ENCODE measurements around the gene CLIP1. TPM values are rescaled to one million over a fixed set of nuclear protein-coding genes. Genes with fewer than 3 reads are reported as not detected.
A peak's percentile ranks its signal among the peaks of the same experiment; 100 is the strongest.

CLIP1 gene
- total and polyA plus RNA-seq, 2 of the 8 experiments (the other 6 are each of a cell fraction or from before 2014, with no cell fraction given): 19.0 to 27.6 TPM

GRCh38 chr12:122309564-122310121 lies 112.8 kb downstream of the CLIP1 start:
- no peak overlapping the region for H2BK120ac ChIP-seq (replicated peaks; ENCODE audit: low read depth, low read length)
- no peak overlapping the region for H2AK5ac ChIP-seq (ENCODE audit: low read depth, low read length)
- ChIA-PET CTCF (ENCODE audit: partially characterized antibody) (interaction anchor here (0.5 to 6.7 kb wide), 3 partner anchors 13 to 45 kb away, joined by 3 to 49 read pairs (median 46); no protein-coding TSS in a partner anchor), POLR2A (ENCODE audit: partially characterized antibody) (no interaction called here)
- H4K5ac ChIP-seq (ENCODE audit: insufficient read length, low read depth, low read length): no peak overlapping the region
- no peaks in the 10 kb centered on the region for H3K79me2 ChIP-seq (ENCODE audit: control insufficient read depth in 1 of 2, insufficient read depth in 2 of 2, low read length in 2 of 2)
- no peaks in the 10 kb centered on the region for H3K79me1 ChIP-seq (ENCODE audit: low read depth, low read length)
- H2BK5ac ChIP-seq (ENCODE audit: low read depth, low read length): no peak overlapping the region
- H4K8ac ChIP-seq (ENCODE audit: extremely low read depth, insufficient read depth, low read length): no peak overlapping the region
- no peak overlapping the region for H3K27ac ChIP-seq (ENCODE audit: low read depth, low read length)
- H3K14ac ChIP-seq (ENCODE audit: insufficient read length): no peak overlapping the region
- no peak overlapping the region for H3K4me3 ChIP-seq (ENCODE audit: extremely low read depth in 1 of 4, insufficient read depth in 2 of 4, low read depth in 3 of 4, low read length in 4 of 4)
- WGBS, 2 experiments (ENCODE audit: extremely low coverage in 1 of 2, insufficient coverage in 1 of 2, insufficient read length in 1 of 2, insufficient replicate concordance in 2 of 2, low coverage in 1 of 2, low lambda C conversion rate in 2 of 2, missing lambda C conversion rate in 1 of 2): 92% methylated on average over 8 of the region's 8 CpGs; no CpG with 5 or more reads in 1 of the 2 experiments
- H3K9ac ChIP-seq (replicated peaks in 1 of 4; ENCODE audit: extremely low read depth in 1 of 4, low read depth in 3 of 4, low read length in 3 of 4): no peak overlapping the region
- no peak overlapping the region for H2BK12ac ChIP-seq (ENCODE audit: low read depth, low read length)
- H3K4ac ChIP-seq (replicated peaks; ENCODE audit: insufficient read length, low read depth, low read length): no peak overlapping the region
- H3K23ac ChIP-seq (ENCODE audit: insufficient read length): no peak overlapping the region
- FAIRE-seq: no peak
- H3K18ac ChIP-seq (ENCODE audit: extremely low read depth, low read length): no peak overlapping the region
- H3K36me3 ChIP-seq (ENCODE audit: control insufficient read depth in 2 of 4, insufficient read depth in 4 of 4, low read length in 3 of 4): no peaks in the 10 kb centered on the region
- peak in 1 of 2 experiments; percentile 36 for DNase-seq (ENCODE audit: low read depth in 1 of 2, low spot score in 2 of 2)
- H3K56ac ChIP-seq (replicated peaks; ENCODE audit: insufficient read length, low read depth, low read length): no peak overlapping the region
- no peaks in the 10 kb centered on the region for H3K27me3 ChIP-seq (replicated peaks in 1 of 4; ENCODE audit: control insufficient read depth in 3 of 4, extremely low read depth in 1 of 4, insufficient read depth in 3 of 4, low read length in 3 of 4)
- no peaks in the 10 kb centered on the region for H3K9me3 ChIP-seq (ENCODE audit: insufficient read depth in 2 of 2, low read depth in 1 of 2, low read length in 1 of 2)
- no peaks in the 10 kb centered on the region for H3K23me2 ChIP-seq (ENCODE audit: low read depth, low read length)
- H3K4me1 ChIP-seq (replicated peaks in 1 of 4; ENCODE audit: control insufficient read depth in 3 of 4, insufficient read depth in 4 of 4, low read length in 3 of 4): no peaks in the 10 kb centered on the region; a peak in 1 of 7 replicates
- H2BK20ac ChIP-seq (ENCODE audit: low read length): no peak overlapping the region
- H2AFZ ChIP-seq (ENCODE audit: low read length): no peak overlapping the region
- no peak overlapping the region for H4K91ac ChIP-seq (replicated peaks; ENCODE audit: insufficient read length, low read length)
- no peak overlapping the region for H3K4me2 ChIP-seq (ENCODE audit: insufficient read depth in 1 of 2, low read depth in 2 of 2, low read length in 2 of 2)
- H4K20me1 ChIP-seq (replicated peaks in 1 of 2; ENCODE audit: control insufficient read depth in 1 of 2, insufficient read depth in 2 of 2, low read length in 2 of 2): no peaks in the 10 kb centered on the region
- no peak overlapping the region for H2BK15ac ChIP-seq (ENCODE audit: low read length)
- TF ChIP-seq TCF12 (IDR thresholded peaks at IDR 0.05; ENCODE audit: low read depth, low read length) (no peak), CHD1 (IDR thresholded peaks at IDR 0.05; ENCODE audit: low read depth, low read length) (no peak), RNF2 (IDR thresholded peaks at IDR 0.05; ENCODE audit: borderline replicate concordance, low read depth, low read length, missing control alignments, poor library complexity, severe bottlenecking) (no peak), KDM5A (IDR thresholded peaks at IDR 0.05; ENCODE audit: low read length) (no peak), BCL11A (IDR thresholded peaks at IDR 0.05; ENCODE audit: low read depth in 2 of 2, low read length in 2 of 2) (no peak), SUZ12 (IDR thresholded peaks at IDR 0.05; ENCODE audit: low read length) (no peak), CBX8 (IDR thresholded peaks at IDR 0.05; ENCODE audit: borderline replicate concordance, low read depth, low read length) (no peak), SIX5 (IDR thresholded peaks at IDR 0.05; ENCODE audit: low read depth, low read length) (no peak), RFX5 (IDR thresholded peaks at IDR 0.05; ENCODE audit: borderline replicate concordance, low read depth, low read length) (no peak), KDM4A (IDR thresholded peaks at IDR 0.05; ENCODE audit: low read depth, low read length, severe bottlenecking) (no peak), RBBP5 (IDR thresholded peaks at IDR 0.05; ENCODE audit: borderline replicate concordance, low read depth, low read length) (no peak)
- TF ChIP-seq, protein P1, sequence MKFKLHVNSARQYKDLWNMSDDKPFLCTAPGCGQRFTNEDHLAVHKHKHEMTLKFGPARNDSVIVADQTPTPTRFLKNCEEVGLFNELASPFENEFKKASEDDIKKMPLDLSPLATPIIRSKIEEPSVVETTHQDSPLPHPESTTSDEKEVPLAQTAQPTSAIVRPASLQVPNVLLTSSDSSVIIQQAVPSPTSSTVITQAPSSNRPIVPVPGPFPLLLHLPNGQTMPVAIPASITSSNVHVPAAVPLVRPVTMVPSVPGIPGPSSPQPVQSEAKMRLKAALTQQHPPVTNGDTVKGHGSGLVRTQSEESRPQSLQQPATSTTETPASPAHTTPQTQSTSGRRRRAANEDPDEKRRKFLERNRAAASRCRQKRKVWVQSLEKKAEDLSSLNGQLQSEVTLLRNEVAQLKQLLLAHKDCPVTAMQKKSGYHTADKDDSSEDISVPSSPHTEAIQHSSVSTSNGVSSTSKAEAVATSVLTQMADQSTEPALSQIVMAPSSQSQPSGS (IDR thresholded peaks at IDR 0.05; ENCODE audit: low read length): no peak

All from H1 (cell line).